NCI-H2081 (cell line): ENCODE measurements around the gene TGFA.

Experiments
- DNase-seq, 2 experiments: peaks; one replicate each; lab custom pipeline; 2025; lab: John Stamatoyannopoulos, UW

The TGFA gene

GRCh38 chr2:70553584-70554337, at the start of gene TGFA:
Gene TGFA (minus strand): TSS chr2:70553826. CDS start chr2:70553767, 59 bp downstream.
- peak; percentile 45 to 52 for DNase-seq

DNA sequence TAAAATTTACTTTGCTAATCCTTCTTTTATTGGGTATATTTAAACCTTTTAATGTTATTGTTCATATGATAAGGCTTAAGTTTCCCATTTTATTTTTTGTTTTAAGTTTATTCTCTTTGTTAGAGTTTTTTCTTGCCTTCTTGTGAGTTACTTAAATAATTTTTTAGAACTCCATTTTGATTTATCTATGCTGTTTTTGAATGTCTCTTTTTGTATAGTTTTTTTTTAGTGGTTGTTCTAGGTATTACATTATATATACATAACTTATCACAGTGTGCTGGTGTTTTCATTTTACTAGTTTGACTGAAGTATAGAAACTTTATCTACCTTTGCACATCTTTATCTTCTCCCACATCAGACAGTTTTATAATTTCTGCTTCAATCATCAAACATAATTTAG, 49.4 kb upstream of the TGFA start:
- no peak for DNase-seq

- DNase-seq, result no peak
These were observed 44.6 kb upstream of the TGFA start for GRCh38 chr2:70598197-70598596.

DNA sequence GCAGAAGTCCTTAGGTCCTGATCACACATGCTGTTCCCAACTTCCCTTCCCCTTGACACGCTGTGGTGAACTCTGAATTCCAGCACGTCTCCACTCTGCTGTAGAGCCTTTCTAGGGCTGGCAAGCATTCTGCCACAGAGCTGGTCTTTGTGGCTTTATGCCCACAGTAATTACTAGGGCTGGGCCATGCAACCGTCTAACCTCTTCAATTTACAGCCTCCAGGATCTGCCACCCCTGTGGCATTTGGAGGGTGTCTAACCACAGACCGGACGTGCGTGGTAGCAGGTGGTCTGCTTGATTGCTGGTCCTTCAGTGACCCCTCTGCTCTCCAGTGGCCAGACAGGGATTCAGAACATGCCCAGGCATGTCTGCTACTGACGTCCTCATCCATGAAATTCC, 43.1 kb upstream of the TGFA start:
- no peak for DNase-seq

GRCh38 chr2:70596293-70596692, 42.7 kb upstream of the TGFA start:
- DNase-seq, result no peak

- DNase-seq, result no peak
These were observed 29.5 kb upstream of the TGFA start for GRCh38 chr2:70583091-70583490.

- peak in 1 of 2 experiments; percentile 29 for DNase-seq
These were observed 26.7 kb upstream of the TGFA start for GRCh38 chr2:70580352-70580751.

DNA sequence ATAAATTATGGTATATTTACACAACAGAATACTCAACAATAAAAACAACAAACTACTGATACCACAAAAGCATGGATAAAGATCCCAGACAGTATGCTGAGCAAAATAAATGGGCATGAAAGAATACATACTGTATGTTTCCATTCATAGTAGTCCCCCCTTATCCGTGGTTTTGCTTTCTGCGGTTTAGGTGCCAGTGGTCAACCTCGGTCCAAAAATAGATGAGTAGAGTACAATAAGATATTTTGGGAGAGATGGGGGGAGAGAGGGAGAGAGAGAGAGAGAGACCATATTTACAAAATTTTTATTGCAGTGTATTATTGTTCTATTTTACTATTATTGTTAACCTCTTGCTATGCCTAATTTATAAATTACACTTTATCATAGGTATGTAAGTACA, 21.0 kb upstream of the TGFA start:
- no peak for DNase-seq

DNA sequence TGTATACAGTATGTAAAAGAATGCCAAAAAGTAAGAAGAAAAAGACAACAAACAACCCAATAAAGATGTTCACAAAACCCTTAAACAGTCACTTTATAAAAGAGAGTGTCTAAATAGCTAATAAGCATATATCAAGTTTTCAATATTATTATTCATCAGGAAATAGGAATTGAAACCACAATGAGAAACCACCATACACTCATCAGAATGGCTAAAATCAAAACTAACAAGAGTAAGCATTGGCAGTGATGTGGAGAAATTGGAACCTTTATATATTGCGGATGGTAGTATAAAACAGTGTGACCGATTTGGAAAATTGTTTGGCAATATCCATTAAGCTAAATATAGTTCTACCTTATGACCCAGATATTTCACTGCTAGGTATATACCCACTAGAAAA, 20.5 kb upstream of the TGFA start:
- DNase-seq, result no peak

DNA sequence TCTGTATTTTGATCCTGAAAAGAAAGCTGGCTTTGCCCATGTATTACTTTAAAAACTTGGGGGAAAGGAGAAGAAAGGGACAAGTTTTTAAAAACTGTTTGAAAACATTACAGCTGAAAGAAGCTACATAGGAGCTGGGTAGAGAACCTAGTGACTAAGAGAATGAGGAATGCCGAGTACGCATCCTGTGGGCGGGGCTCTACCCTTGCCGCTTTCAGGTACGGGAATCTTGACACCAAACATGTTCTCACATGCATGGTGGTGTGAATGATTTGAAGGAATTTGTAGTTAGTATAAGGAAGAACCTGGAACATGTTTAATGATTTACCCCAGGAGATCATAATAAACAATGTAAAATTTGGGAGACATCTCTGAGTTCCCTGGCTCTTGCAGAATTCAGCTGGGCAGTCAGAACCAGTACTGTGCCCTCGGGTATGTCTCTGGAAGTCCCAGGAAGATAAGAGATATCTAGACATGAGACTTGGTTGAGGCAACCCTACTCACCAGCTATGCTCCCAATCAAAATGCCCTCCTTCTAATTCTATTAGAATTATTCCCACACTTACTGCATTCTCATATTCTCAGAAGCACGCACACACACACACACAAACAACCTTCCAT, 16.5 kb upstream of the TGFA start:
- no peak for DNase-seq

- DNase-seq, result no peak
These were observed 15.9 kb upstream of the TGFA start for GRCh38 chr2:70569559-70569958.

DNA sequence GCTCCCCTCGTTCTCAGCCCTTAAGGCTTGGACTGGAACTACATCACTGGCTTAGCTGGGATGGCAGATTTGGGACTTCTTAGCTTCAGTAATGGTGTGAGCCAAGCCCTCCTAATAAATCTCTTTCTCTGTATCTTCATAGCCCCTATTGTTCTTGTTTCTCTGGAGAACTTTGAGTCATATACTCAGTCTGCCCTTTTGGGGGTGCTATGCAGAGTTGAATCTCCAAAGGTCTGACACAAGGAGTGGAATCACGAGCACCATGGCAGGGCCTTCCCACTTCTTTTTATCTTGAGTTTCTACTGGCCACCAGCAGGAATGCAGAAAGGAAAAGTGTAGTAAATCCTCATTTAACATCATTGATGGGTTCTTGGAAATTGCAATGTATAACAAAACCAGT, 13.3 kb upstream of the TGFA start:
- DNase-seq, result no peak

- DNase-seq, result no peak
These were observed 12.8 kb upstream of the TGFA start for GRCh38 chr2:70566464-70566863.

DNA sequence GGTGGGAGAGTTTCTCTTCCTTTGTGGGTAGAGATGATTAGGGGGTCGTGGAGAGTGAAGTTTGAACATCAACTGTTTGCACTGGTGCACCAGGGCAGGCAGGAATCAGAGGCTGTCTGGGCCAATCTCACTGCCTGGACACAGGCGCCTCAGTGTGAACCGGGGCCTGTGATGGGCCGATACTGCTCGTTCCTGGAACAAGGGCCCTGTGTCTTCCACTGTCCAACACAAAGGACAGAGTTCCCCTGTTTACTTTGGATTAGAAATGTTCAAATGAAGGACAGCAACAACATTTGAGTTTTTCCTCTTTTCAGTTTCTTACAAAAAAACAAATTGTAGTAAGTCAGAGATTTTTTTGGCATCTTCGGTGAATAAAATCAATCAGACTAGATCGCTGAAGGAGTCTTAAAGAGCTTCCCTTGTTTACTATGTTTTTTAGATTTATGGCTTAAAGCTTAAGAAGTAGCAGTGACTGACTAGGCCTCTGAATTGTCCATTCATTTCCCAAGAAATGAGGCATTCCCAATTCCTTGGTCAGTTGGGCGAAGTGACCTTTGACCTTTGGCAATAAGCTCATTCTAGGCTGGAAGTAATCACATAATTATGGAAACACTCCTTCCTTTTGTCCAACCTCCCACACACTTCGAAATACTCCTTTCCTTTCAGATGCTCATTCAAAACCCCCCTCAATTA, 11.6 kb upstream of the TGFA start:
- no peak for DNase-seq

DNA sequence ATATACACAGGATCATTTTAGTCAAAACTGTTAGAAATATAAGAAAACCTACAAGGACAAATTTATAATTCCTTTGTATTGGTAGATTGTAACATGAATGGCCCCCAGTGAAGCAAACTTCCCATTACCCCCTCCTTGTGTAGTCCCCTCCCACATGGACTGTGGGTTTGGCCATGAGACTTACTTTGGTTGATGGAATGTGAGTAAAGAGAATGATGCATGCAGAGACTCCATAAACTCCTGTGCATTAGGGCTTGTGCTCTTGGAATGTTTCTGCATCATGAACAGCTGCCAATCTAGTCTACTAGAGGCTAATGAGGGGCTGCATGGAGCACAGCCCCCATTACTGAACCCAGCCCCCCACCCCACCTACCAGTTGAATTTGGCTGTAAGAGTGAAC, 8.3 kb upstream of the TGFA start:
- no peak for DNase-seq

GRCh38 chr2:70560442-70560841, 6.8 kb upstream of the TGFA start:
- no peak for DNase-seq

DNA sequence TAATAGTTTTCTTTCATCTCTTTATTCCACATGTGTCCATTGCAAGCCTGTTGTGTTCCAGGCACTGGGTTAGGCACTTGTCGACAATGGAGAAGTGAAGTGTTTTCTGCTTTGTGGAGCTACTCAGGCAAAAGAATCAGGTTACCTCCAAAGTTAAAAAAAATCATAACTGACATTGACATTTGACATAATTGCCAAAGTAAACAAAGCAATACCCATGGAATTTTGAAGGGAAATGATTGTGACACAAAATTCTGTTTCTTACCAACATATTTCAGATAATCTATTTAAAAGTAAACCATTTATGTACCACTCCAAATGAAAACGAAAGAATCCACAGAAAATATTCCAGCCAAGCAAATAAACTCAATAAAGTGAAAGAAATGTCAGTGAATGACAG, 6.4 kb upstream of the TGFA start:
- no peak for DNase-seq

GRCh38 chr2:70558195-70558808, 4.7 kb upstream of the TGFA start:
- no peak for DNase-seq

DNA sequence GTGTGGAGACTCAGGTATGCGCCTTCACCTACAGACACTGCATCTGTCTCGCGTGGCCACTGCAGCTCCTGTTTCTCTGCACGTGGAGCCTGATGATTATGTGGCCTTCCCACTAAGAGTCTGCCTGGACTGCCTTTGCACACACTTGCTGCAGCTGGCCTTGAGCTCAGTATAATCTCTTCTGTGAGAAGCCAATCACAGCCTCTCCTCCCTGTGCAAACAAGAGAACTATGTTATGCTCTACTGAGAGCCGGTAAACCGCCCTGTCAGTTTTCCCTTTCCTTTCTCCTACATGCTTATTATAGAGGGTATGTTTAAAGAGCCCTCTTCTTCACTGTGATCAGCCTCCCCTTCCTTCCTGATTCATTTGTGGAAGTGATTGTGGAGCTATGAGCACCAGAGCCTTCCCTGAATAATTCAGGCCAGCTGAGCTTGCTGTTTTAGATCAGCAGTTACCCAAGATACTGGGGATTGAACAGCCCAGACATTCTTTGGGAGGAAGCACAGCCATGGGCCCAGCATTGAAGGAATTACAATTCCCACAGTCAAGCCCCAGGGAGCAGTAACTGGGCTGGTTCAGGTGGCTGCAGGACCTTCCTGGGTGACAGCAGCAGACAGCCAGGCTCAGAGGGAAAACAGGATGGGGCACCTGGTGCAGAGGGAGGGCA, 3.7 kb upstream of the TGFA start:
- DNase-seq, result peak; percentile 16 to 58

DNA sequence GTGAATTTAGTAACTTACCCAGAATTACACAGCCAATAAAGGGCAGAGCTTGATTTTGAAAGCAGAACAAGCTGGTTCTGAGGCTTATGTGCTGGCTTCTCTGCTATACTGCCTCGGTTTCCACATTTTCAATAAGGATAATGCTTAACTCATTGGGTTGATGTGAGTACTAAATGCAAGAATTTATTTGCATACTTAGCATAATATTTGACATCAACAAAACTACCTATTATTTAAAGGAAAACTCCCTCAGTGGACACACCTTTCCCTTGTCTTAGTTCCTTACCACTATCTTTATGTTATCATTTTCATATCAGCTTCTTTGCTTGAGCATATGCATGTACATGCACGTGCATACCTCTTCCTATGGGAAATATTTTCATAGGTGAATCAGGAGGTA, 3.0 kb upstream of the TGFA start:
- no peak for DNase-seq

GRCh38 chr2:70554338-70554892, 789 bp upstream of the TGFA start:
- DNase-seq, result no peak

DNA sequence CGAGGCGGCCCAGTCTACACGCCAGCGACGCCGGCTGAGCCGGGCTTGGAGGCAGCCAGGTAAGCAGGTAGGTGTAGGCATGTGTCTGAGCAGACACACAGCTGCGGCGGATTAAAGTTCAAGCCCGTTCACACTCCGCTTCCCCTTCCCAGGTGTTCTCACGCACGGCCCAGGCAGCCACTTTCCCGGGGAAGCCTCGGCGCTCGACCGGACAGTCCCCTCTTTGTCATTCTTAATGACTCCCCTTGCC, 367 bp downstream of the TGFA start:
- DNase-seq, result peak; percentile 7 to 30
